Measurements from ENCODE around the gene GREM2. TPM values are rescaled to one million over a fixed set of nuclear protein-coding genes. Genes with fewer than 3 reads are reported as not detected.

The GREM2 gene
- total RNA-seq, 1 donor from 2014 or later = 3.7 TPM

- H3K4me3 Mint-ChIP-seq (ENCODE audit: unreplicated experiment) = no peak overlapping the region
- H3K9me3 Mint-ChIP-seq (ENCODE audit: unreplicated experiment) = no peaks in the 10 kb centered on the region
- no peak for TF ChIP-seq CTCF (IDR thresholded peaks at IDR 0.05; ENCODE audit: partially characterized antibody, unreplicated experiment)
- no peaks in the 10 kb centered on the region for H3K4me1 Mint-ChIP-seq (ENCODE audit: low read depth, unreplicated experiment)
- H3K27me3 Mint-ChIP-seq (ENCODE audit: unreplicated experiment) = no peaks in the 10 kb centered on the region
- no peak overlapping the region for H3K27ac Mint-ChIP-seq (ENCODE audit: unreplicated experiment)
- H3K36me3 Mint-ChIP-seq (ENCODE audit: unreplicated experiment) = no peaks in the 10 kb centered on the region
- DNase-seq = no peak
Measured at GRCh38 chr1:240582953-240583352, 29.0 kb downstream of the GREM2 start.

GRCh38 chr1:240579511-240579910, 32.4 kb downstream of the GREM2 start:
- Mint-ChIP-seq H3K27ac (ENCODE audit: unreplicated experiment) (no peak overlapping the region), H3K9me3 (ENCODE audit: unreplicated experiment) (no peaks in the 10 kb centered on the region), H3K4me1 (ENCODE audit: low read depth, unreplicated experiment) (peaks cover 8% of the 10 kb centered on the region), H3K27me3 (ENCODE audit: unreplicated experiment) (no peaks in the 10 kb centered on the region), H3K36me3 (ENCODE audit: unreplicated experiment) (no peaks in the 10 kb centered on the region), H3K4me3 (ENCODE audit: unreplicated experiment) (no peak overlapping the region)
- TF ChIP-seq CTCF (IDR thresholded peaks at IDR 0.05; ENCODE audit: partially characterized antibody, unreplicated experiment) = no peak
- DNase-seq = no peak

GRCh38 chr1:240577095-240577494, 34.9 kb downstream of the GREM2 start:
- peaks cover 10% of the 10 kb centered on the region for H3K4me1 Mint-ChIP-seq (ENCODE audit: low read depth, unreplicated experiment)
- H3K27ac Mint-ChIP-seq (ENCODE audit: unreplicated experiment) = no peak overlapping the region
- no peaks in the 10 kb centered on the region for H3K9me3 Mint-ChIP-seq (ENCODE audit: unreplicated experiment)
- no peaks in the 10 kb centered on the region for H3K36me3 Mint-ChIP-seq (ENCODE audit: unreplicated experiment)
- TF ChIP-seq CTCF (IDR thresholded peaks at IDR 0.05; ENCODE audit: partially characterized antibody, unreplicated experiment) = no peak
- DNase-seq = no peak
- H3K27me3 Mint-ChIP-seq (ENCODE audit: unreplicated experiment) = no peaks in the 10 kb centered on the region
- no peak overlapping the region for H3K4me3 Mint-ChIP-seq (ENCODE audit: unreplicated experiment)

- Mint-ChIP-seq H3K9me3 (ENCODE audit: unreplicated experiment) (no peaks in the 10 kb centered on the region), H3K4me1 (ENCODE audit: low read depth, unreplicated experiment) (peaks cover 10% of the 10 kb centered on the region), H3K27me3 (ENCODE audit: unreplicated experiment) (no peaks in the 10 kb centered on the region), H3K27ac (ENCODE audit: unreplicated experiment) (no peak overlapping the region), H3K36me3 (ENCODE audit: unreplicated experiment) (no peaks in the 10 kb centered on the region), H3K4me3 (ENCODE audit: unreplicated experiment) (no peak overlapping the region)
- no peak for DNase-seq
- TF ChIP-seq CTCF (IDR thresholded peaks at IDR 0.05; ENCODE audit: partially characterized antibody, unreplicated experiment) = no peak
Measured at GRCh38 chr1:240575981-240576662, 35.8 kb downstream of the GREM2 start.

- Mint-ChIP-seq H3K4me3 (ENCODE audit: unreplicated experiment) (no peak overlapping the region), H3K9me3 (ENCODE audit: unreplicated experiment) (no peaks in the 10 kb centered on the region), H3K4me1 (ENCODE audit: low read depth, unreplicated experiment) (peaks cover 10% of the 10 kb centered on the region)
Measured at GRCh38 chr1:240572328-240572727, 39.6 kb downstream of the GREM2 start.

More at GRCh38 chr1:240572328-240572727, 39.6 kb downstream of the GREM2 start:
- no peaks in the 10 kb centered on the region for H3K27me3 Mint-ChIP-seq (ENCODE audit: unreplicated experiment)
- H3K36me3 Mint-ChIP-seq (ENCODE audit: unreplicated experiment) = no peaks in the 10 kb centered on the region
- DNase-seq = no peak
- H3K27ac Mint-ChIP-seq (ENCODE audit: unreplicated experiment) = no peak overlapping the region
- no peak for TF ChIP-seq CTCF (IDR thresholded peaks at IDR 0.05; ENCODE audit: partially characterized antibody, unreplicated experiment)

All from glutamatergic neuron (in vitro differentiated cells).